ENCODE results near the gene CEP20.

Gene CEP20

DNA sequence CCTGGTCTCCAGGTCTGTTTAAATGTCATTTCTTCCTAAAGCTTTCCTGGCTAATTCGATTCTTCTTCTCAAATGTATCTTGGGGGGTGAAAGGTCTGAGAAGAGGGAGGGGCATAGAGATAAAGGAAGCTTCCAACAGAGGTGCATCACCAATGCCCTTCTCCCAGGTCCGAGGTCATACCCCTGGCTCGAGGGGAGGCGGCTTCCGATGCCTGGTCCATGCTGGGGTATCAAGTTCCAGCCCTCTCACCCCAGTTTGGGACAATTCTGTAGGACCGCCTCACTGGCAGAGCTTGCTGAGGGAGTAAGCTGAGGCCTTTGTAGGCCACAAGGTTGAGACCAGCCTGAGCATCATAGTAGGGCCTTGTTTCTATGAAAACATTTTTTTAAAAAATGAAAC, 10.3 kb upstream of the CEP20 start:
- no peak for DNase-seq

DNA sequence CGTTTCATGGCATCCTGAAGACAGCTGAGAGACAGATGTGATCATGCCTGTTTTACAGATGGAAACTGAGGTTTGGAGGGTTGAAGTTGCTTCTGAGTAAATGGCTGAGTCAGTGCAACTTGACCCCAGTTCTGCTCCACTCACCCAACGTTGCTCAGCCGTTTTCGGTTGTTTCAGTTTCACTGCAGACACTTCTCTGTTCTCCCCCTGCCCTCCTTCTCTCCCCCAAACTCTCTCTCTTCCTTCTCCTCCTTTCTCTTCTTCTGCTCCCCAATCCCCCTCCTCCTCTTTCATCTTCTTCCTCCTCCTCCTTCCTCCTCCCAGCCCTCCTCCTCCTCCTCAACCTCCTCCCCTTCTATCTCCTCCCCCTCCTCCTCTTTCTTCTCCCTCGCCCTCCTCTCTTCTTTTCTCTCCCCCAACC, 9.4 kb upstream of the CEP20 start:
- no peak for DNase-seq

DNA sequence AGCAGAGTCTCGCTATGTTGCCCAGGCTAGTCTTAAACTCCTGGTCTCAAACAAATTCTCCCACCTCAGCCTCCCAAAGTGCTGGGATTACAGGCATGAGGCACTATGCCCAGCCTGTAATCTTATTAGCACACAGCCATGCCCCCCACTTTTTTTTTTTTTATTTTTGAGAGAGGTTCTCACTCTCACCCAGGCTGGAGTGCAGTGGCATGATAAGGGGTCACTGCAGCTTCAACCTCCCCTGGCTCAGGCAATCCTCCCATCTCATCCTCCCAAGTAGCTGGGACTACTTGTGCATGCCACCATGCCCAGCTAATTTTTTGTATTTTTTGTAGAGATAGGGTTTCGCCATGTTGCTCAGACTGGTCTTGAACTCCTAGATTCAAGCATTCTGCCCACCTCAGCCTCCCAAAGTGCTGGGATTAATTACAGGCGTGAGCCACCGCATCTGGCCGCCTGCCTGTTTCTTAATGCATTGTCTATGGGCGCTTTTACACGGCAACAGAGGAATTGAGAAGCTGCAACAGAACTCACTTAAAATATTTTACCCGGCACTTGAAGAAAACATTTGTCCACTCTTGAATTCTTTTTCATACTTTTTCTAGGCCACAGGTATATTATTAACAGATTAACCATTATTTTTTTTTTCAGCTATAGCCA, 8.8 kb upstream of the CEP20 start:
- DNase-seq, result no peak

DNA sequence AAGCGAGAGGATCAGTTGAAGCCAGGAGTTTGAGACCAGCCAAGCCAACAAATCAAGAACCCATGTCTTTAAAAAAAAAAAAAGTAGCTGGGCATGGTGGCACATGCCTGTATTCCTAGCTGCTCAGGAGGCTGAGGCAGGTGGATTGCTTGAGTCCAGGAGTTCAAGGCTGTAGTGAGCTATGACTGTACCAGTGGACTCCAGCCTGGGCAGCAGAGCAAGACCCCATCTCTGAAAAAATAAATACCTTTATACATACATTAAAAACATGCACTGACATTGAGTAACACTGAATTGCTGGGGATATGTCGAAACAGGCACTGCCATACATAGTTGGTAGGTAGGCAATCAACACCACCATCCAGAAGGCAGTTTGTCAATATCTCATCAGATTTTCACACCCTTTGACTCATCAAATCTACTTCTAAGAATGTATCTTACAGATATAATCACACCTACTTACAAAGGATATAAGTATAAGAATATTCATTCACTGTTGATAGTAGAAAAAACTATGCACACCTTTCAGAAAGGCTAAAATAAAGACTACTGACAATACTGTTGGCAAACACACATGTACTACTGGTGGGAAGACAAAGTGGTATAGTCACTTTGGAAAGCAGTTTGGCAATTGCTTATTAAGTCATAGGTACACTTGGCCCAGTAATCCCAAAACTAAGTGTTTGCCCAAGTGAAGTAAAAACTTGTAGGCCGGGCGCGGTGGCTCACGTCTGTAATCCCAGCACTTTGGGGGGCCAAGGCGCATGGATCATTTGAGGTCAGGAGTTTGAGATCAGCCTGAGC, 6.4 kb upstream of the CEP20 start:
- DNase-seq, result no peak

DNA sequence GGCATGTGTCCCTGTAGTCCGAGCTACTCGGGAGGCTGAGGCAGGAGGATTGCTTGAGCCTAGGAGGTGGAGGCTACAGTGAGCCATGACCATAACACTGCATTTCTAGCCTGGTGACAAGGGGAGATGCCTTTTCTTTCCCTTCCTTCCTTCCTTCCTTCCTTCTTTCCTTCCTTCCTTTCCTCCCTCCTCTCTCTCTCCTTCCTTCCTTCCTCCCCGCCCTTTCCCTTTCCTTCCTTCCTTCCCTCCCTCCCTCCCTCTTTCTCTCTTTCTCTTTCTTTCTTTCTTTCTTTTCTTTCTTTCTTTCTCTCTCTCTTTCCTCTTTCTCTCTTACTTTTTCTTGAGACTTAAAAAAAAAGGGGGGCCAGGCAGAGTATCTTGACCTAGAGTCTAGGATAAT, 3.1 kb upstream of the CEP20 start:
- DNase-seq, result no peak

DNA sequence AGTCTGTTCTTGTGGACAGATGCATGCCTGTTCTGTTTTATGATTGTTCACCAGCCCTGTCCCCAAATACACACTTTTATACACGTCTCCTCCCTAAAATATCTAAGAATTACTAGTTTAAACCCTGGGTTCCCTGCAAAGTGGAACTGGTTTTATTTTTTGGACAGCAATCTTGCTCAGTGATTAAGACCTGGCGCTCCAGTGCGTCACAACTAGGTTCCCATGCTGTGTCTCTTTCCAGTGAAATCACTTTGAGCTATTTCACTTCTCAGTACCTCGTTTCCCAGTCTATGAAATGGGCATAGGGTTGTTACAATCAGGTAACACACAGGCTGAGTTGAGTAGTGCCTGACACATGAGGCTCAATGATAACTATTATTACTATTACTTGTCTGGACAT, 1.1 kb downstream of the CEP20 start:
- DNase-seq, result no peak

DNA sequence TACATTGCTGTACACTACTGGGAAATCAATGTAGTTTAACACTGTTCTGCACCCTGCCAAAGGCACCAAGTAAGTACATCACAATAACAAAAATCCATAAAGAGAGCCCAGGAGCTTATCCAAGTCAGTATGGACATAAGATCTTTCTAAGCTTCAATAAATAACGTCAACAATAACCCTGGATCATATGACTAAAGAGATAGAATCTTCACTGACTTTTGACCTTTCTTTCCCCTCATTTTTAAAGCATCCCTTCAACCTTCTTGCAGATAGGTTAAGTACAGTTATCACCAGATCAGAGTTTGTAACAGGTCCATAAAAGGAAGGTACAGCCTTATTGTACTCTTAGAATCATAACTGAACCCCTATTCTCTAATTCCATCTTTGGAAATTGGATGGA, 2.3 kb downstream of the CEP20 start:
- DNase-seq, result no peak

DNA sequence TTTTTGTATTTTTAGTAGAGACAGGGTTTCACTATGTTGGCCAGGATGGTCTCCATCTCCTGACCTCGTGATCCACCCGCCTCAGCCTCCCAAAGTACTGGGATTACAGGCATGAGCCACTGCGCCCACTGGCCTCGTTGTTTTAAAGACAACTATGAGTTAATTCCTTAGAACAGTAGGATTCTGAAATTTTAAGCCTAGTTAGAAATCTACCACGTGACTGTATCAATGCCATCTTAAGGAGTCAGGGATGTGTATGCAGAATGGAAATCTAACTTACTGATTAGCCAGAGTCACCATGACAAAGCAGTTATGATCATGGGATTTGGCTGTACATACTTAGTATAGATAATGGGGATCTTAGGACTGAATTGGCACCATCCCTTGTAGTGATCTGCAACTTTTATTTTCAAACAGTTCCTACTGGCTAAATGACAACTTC, 2.8 kb downstream of the CEP20 start:
- DNase-seq, result no peak

DNA sequence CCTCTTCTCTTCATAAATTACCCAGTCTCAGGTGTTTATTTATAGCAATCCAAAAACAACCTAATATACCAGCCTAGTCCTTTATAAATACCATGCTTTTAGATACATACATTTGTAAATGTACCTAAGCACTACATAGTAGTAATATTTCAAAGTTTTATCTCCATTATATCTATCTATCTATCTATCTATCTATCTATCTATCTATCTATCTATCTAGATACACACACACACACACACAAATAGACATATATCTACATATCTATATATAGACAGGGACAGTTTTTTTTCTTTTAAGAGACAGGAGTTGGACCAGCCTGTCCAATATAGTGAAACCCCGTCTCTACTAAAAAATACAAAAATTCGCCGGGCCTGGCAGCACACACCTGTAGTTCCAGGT, 5.8 kb downstream of the CEP20 start:
- DNase-seq, result no peak

DNA sequence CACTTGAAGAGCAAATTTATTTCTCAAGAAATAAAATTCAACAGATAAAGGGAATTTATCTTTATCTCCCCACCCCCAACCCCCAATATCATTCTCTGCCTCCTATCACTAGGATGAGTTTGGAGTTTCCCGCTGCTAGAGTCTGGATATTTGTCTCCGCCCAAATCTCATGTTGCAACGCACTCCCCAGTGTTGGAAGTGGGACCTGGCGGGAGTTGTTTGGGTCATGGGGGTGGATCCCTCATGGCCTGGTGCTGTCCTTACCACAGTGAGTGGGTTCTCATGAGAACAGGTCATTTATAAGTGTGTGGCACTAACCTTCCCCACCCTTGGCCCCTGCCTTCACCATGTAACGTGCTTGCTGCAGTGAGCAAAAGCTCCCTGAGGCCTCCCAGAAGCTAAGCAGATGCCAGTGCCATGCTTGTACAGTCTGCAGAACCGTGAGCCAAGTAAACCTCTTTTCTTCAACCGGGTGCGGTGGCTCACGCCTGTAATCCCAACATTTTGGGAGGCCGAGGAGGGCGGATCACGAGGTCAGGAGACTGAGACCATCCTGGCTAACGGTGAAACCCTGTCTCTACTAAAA, 6.5 kb downstream of the CEP20 start:
- no peak for DNase-seq

DNA sequence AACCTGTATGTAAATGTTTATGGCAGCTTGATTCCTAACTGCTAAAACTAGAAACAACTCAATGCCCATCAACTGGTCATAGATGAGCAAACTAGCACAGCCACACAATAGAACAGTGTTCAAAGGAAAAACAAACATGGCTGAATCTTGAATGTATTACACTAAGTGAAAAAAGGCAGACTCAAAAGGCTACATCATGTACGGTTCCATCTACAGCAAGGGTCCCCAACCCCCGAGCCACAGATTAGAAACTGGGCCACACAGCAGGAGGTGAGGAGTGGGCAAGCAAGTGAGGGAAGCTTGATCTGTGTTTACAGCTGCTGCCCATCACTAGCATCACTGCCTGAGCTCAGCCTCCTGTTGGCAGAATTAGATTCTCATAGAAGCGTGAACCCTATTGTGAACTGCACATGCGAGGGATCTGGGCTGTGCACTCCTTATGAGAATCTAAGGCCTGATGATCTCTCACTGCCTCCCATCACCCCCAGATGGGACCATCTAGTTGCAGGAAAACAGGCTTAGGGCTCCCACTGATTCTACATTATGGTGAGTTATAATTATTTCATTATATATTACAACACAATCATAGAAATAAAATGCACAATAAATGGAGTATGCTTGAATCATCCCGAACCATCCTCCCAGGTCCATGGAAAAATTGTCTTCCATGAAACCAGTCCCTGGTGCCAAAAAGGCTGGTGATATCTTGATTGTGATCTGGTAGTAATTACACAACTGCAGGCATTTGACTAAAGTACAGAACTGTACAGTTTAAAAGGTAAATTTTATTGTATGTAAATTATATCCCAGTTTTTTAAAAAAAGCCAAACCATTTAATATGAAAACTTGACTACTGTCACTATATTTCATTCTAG, 7.7 kb downstream of the CEP20 start:
- peak in 2 of 56 donors; percentile 1 to 4 for DNase-seq

DNA sequence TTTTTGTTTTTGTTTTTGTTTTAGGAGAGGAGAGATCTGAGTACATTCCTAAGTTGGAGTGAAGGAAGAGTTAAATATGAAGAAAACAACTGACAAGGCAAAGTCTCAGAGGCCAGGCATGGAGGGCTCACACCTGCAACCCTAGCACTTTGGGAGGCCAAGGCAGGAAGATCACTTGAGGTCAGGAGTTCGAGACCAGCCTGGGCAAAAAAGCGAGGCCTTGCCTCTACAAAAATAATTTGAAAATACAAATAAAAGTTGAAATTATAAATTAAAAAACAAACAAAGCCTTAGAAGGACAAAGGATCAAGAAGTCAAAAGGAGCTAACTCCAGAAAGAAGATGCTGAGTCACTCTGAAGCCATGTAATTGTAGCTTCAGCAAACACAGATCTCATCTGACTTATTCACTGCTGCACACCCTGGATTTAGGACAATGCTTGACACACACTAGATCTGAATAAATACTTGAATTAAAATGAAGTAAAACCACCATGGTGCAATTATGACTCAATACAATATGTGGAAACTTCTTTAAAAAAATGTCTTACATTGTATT, 9.1 kb downstream of the CEP20 start:
- no peak for DNase-seq

DNA sequence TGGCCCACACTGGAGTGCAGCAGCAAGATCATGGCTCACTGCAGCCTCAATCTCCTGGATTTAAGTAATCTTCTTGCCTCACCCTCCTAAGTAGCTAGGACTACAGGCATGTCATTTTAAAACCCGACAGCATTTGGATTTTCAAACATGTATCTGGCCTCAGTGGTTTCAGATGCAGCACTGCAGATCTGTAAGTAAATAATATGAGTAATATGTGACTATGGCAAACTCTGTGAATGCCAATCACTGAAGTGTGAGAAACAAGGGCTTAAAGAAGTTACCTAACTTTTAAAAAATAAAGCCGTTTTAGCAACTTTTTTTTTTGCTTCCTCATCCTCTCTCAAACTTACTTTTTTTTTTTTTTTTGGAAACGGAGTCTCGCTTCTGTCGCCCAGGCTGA, 11.9 kb downstream of the CEP20 start:
- DNase-seq, result no peak

DNA sequence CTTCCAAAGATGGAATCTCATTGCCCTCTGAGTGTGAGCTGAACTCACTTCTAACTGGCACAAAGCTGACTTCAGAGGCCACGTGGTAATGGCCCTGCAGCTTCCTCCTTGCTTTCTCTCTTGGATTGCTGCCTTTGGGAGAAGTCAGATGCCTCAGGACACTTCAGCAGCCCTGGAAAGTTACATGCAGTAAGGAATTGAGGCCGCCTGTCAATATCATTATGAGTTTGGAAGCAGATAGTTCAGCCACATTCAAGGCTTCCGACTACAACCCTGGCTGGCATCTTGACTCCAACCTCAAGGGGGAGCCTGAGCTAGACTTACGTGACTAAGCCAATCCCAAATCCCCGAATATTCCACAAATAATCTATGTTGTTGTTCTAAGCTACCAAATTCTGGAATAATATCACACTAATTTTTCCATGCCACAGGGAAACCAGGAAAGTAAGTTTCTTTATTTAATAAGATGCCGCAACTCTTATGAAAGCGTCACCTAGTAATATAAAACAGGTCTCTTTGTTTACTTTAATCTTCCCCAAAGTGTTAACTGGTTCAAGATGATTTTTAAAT, 13.6 kb downstream of the CEP20 start:
- peak in 43 of 56 donors; percentile 2 to 59 (median 23) for DNase-seq

DNA sequence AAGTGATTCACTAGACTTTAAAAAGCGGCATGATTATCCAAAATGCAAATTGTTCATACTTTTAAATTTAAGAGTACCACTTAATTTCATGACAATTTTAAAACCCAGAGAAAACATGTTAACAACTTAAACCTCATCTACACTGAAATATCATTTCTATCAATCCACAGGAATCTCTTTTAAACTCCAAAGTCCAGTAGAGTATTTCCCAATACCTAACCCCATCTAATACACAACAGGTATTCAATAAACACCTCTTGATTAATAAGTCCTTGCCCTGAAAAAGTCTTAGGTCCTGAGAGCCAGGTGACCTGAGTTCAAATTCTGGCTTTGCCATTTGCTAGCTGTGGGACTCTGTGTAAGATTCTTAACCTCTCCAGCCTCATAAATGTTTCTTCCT, 14.7 kb downstream of the CEP20 start:
- DNase-seq, result no peak

DNA sequence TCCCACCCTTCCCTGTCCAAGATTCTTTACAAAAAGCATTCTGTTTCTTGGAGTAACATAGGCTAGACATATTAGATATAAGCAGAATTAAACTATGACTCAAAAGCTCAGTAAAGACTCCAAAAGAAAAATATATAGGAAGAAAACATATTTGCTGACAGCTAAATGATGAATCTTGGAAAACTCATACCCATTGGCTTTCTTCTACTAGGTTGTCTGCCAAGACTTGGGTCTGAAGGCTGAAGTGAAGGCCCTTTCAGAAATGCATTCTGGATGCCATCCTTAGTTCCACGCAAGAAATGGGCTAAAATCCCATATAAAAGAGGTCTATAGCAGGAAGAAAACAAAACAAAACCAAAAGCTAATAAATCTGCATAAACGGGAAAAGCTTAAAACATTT, 15.1 kb downstream of the CEP20 start:
- DNase-seq, result no peak

DNA sequence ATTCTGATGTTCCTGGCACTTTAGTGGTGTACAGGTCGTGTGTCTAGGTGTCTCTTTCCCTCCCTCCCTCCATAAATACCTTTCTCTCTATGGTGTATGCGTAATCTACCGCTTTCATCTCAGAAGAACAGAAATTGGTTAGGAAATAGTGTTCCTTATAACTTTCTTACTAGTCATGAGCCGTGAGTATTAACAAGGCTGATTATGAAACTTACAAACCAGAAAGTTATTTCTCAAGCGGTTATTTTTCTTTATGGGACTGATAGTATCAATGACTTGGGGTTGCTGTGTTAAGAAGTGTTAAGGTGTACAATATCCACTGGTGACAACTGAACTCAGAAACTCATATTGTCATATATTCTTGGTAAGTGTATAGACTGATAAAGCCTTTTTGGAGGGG, 18.4 kb downstream of the CEP20 start:
- no peak for DNase-seq

DNA sequence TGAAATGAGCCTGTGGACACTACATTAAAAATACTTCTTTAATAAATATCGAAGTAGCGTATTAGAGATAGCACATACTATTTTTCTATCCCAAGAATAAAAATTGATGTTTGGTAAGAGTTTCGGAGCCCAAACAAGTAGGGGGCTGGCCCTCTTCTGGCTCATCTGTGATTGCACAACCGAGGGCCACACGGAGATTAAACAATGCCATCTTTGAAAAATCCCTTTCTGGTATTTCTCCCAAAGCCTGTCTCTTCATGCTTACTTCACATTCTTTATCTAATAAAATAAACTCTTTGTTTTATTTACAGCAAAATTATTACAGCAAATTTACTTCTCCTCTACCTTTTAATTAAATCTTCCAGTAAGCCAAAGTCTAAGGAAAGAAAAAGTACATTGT, 22.0 kb downstream of the CEP20 start:
- peak in 2 of 56 donors; percentile 0 for DNase-seq

DNA sequence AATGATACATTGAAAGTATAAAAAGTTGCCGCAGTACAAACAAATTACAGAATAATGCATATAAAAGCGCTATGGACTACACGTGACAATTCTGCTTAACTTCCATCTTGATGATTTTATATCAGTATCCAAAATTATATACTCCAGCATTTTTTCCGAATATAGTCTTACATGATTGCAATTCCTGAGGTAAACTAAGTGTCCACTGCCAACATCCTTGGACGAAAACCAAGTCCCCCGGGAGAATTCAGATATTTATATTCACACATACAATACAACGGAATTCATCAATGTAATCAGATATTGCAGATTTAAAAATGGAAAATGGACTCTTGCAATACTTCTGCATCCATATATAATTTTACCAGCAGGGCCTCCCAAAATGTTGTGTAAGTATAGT, 22.7 kb downstream of the CEP20 start:
- DNase-seq, result no peak

DNA sequence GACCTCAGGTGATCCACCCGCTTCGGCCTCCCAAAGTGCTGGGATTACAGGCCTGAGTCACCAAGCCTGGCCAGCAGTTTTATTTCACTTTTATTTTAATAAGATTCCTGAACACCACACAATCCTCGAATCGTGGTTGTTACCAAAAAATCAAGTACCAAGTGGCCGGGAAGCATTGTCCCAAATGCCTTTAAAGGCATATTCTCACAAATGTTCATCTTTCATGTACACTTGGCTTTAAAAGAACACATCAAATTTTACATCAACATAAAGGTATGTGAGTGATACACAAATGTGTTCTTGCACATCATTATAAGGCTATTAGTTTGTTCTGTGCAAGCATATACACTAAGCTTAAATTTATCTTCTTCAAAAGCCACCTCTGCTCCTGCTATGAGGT, 23.5 kb downstream of the CEP20 start:
- DNase-seq, result no peak

DNA sequence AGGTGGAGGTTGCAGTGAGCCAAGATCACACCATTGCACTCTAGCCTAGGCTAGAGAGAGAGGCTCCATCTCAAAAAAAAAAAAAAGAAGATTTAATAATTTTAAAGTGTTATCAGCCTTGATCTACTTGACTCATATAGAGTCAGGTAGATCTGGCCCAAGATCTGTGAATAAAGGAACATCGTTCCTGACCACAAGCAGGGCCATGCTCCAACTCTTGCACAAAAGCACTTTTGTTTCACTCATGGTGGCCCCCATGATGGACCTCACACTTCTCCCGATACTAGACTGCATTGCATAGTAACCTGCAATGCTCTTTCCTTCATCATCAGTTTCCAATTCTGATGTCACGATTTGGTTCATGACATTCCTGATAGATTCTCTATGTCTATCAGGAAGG, 26.4 kb downstream of the CEP20 start:
- DNase-seq, result no peak

Data from nucleus accumbens (tissue), 56 donors.